ENCODE data around the gene FCER1G. TPM values are rescaled to one million over a fixed set of nuclear protein-coding genes. Genes with fewer than 3 reads are reported as not detected.
A peak's percentile ranks its signal among the peaks of the same experiment; 100 is the strongest.

The FCER1G gene
- total RNA-seq (2014; rRNA removed; shearing (Covaris generic)): not detected in 2 replicates
- polyA plus RNA-seq (2014; cell fraction: nucleus; rRNA removed): not detected in 2 replicates

- no peak for DNase-seq (ENCODE audit: extremely low read depth, low read depth)
Observed at GRCh38 chr1:161215076-161215475, at the start of gene FCER1G. Gene FCER1G (plus strand): TSS chr1:161215295. CDS start chr1:161215322, 27 bp downstream.

DNA sequence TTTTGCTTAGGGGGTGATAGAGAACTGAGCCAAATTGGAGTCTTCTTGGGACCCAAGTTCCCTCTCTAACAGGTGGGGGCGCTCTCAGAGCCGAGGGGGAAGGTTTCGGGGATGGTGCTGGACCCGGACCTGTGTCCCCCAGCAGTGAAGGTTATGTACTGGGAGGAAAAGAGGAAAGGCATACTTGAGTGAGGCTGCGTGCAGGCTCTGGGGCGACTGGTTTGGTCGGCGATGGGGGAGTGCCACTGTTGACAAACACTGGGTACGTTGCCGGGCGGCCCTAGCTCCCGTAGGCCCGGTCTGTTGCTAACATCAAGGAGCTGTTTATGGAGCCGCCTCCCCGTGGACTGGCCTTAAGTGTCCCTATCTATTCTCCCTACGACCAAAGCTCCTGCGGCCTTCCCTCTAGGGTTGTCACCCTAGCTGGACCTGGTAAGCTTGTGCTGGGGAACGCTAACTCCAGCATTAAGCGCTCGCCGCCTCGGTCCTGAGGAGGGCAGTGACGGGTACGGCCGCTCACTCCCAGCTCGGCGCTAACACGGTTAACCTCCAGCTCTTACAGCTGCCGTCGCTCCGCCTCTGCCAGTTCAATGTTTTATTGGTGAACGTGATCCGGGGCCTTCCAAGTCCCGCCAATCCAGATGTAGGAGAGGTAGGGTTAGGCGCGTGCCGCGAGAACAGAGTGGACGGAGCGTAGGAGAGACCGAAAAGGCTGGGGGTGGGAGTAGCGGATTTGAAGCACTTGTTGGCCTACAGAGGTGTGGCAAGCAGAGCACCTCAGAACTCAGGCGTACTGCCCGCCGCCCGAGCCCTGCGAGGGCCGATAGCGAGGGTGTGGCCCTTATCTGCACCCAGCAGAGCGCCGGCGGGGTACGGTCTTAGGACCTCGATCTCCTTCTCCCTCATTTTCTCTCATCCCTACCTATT is 49.1 kb upstream of the FCER1G start, which contains the start of gene PPOX:
PPOX (plus strand) TSS at position 685 of the 927 bp plus-strand sequence. CDS start 422 bp downstream, outside the sequence.
- DNase-seq (ENCODE audit: extremely low read depth, low read depth): peak; percentile 99

DNA sequence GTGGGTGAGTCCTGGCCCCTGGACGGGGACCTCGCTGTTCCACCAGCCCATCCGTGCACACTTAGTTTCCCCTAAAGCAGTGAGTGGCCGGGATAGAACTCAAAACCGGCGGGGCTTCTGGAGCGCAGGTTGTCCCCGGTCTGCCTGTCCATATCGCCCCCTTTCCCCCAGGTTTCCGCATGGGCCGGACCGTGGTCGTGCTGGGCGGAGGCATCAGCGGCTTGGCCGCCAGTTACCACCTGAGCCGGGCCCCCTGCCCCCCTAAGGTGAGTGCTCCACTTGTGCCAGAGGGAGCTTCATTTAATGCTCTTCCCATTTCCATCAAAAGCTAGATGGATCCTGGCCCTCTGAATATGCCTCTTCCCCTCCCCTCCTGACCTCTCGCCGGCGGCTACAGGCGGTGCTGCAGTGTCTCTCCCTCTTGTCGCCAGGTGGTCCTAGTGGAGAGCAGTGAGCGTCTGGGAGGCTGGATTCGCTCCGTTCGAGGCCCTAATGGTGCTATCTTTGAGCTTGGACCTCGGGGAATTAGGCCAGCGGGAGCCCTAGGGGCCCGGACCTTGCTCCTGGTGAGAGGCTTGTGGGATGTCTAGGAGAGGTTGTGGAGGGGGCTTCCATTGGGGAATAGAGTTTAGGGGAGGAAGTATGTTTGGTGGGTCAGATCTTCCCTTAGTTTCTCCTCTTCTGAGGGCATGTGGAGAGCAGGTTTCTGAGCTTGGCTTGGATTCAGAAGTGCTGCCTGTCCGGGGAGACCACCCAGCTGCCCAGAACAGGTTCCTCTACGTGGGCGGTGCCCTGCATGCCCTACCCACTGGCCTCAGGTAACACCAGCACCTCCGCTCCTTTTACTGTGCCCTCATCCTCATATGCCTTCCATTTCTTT is 48.2 kb upstream of the FCER1G start:
- DNase-seq (ENCODE audit: extremely low read depth, low read depth): no peak

GRCh38 chr1:161168906-161169305 is 46.2 kb upstream of the FCER1G start:
- no peak for DNase-seq (ENCODE audit: extremely low read depth, low read depth)

- DNase-seq (ENCODE audit: extremely low read depth, low read depth): no peak
Observed at GRCh38 chr1:161171191-161171590, 43.9 kb upstream of the FCER1G start.

DNA sequence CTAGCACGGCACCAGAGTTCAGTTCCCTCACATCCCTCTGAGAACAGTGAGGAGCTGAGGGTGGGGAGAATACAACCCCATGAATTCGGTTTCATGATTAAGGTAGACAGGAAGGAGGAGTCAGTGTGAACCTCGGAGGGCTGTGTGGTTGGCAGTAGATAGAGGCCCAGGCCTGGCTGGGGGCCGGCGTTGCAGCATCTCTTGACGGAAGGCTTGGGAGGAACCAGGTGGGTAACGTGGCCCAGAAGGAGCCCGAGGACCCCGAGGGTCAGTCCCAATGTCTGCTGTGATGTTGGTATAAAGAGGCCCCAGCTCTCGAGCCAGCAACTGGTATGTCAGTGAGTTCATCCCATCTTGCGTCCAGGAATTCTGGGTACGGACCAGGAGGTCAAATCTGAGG is 43.4 kb upstream of the FCER1G start:
- no peak for DNase-seq (ENCODE audit: extremely low read depth, low read depth)

DNA sequence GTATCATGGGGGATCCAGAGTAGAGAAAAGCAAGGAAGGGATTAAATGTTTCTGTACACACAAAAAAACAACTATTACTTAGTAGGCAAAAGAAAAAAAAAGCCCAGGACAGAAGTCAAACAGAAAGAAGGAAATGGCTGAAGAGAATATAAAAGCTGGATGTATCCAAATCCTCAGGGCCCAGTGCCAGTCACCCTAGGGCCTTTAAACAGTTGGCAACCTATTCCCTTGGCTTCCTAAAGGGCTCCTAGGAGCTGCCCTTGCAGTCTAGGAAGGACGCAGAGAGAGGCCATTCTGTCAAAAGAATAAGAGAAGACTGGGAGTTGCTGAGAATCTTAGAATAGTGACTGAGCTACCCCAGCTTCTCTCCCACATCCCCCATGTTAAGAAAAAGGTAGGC is 42.7 kb upstream of the FCER1G start:
- DNase-seq (ENCODE audit: extremely low read depth, low read depth): no peak

DNA sequence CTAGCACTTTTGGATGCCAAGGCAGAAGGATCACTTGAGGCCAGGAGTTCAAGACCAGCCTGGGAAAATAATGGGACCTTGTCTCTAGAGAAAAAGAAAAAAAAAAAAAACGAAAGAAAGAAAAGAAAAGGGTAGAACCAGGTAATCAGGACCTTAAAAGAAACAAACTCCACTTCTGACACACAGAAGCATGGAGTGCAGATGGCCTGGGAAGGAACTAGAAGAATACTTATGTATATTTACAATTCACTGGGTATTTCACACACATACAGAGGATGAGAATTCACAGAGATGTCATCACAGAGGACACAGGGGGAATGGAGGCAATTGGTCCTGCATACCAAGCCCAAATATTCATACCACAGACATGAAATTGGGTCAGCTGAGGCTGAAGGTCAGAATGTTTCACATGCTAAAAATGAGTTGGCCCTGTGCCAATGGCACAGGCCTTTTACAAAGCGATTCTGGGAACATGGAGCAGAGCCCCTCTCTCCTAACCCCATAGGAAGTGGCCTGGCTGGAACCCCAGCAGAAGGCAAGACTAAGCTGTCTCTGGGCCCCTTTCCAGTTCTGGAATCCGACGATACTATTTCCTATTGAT is 42.2 kb upstream of the FCER1G start:
- DNase-seq (ENCODE audit: extremely low read depth, low read depth): no peak

DNA sequence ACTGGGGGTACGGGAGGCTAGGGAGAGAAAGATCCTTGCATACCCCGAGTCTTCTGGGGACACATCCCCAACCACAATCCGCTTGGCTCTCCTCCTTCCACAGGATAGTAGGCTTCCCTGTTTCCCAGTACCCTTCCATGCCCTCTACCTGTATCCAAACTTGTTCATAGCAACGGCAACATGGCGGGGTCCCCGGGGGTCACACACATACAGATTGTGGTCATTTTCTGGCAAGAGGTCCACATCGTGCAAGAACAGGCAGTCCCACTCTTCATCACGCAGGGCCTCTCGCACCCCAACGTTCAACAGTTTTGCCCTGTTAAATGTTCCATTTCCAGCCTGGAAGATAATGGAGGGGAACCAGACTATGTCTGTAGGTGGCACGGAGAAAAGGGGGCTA is 41.4 kb upstream of the FCER1G start:
- no peak for DNase-seq (ENCODE audit: extremely low read depth, low read depth)

- no peak for DNase-seq (ENCODE audit: extremely low read depth, low read depth)
Observed at GRCh38 chr1:161174911-161175310, 40.2 kb upstream of the FCER1G start.

DNA sequence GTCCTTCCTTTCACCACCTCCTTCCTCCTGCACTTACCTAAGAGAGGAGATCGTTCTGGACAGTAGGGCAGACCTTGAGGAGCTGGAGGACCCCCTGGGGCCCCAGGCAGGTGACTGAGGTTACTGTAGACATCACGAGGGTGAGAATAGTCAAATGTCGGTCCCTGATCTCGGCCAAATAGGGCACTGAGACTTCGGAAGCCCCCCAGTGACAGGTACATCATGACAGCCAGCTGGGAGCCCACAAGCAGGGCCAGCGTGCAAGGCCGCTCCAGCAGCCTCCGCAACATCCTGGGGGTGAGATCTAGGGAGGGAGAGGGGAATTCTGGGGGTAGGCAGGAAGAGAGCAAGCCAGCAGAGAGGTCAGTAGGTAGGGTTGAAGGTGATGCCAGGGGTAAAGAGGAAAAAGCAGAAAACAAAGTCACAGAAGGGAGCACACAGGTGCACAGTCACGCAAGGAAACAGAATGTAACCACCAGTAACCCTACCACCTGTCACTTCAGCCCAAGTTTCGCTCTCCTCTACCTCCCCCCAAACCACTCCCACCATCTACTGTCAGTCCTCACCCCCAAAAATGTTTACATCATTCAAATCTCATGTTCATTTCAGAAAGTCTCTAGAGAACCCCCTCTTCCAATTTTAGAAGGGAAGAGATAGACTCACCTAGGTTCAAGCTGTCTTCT is 39.2 kb upstream of the FCER1G start:
- DNase-seq (ENCODE audit: extremely low read depth, low read depth): no peak

DNA sequence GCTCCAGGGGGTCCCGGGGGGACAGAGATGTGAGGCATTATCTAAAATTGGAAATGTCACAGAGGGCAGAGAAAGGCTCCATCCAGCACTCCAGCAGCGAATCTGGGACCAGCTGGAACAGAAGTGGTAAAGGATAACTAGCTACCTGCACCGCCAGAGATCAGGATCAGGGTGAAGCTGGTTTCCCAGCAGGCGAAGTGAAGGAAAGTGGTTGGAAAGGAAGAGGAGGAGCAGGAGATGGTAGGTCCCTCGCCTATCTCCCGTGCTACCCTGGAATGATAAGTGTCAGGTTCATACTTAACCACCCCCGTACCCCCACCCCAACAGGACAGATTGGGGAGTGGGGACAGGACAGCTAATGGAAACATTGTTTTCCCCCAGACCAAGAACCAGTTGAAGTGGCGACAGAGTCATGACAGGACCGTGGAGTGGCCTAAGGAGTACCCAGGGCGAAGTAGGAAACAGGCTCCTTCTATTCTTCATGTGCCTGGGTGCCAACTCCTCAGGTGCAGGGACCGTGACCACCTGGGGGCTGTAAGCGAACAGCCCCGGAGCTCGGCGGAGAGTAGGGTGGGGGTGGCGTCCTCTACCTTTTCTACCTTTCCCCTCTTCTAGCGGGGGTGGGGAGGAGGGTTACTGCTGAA is 38.5 kb upstream of the FCER1G start:
- no peak for DNase-seq (ENCODE audit: extremely low read depth, low read depth)

DNA sequence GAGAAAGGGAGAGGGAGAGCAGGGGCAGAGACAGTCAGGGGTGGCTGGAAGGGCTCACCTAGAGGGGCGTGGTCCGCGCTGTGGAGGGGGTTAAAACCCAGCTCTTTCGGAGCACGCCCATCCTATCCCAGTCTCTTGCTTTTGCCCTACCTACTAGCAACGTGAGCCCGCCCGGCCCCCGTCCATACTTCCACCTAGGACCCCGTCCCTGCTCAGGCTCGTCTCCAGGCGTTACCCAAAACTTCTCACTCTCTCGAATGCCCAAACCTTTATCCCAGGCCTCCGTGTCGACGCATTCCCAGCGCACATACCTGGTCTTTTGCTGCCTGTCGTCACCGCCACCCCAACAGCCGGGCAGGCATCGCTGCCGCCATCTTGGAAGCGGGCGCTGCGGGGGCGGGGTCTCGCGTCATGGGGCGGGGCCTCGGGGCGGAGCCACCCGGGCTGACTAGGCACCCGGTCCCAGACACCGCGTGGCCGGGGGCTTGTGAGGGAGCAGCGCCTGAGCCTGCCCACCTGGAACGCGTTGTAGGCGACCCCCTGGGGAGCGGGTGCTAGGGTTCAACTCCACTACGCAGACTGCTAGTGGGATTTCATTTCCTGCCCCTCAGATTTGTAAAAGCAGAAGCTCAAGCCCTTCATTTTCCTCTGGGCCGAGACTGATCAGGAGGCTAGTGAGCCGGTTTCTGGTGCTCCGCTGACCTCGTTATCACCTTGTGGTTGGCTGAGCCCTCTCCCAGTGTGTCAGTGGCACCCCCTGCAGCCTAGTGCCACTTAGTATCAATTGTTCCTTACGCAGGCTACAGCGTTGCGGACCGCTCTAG is 37.8 kb upstream of the FCER1G start, which contains the start of gene B4GALT3:
B4GALT3 (minus strand) TSS at position 396 of the 824 bp plus-strand sequence. CDS start 1,447 bp downstream, outside the sequence.
- DNase-seq (ENCODE audit: extremely low read depth, low read depth): peak; percentile 80

- no peak for DNase-seq (ENCODE audit: extremely low read depth, low read depth)
Observed at GRCh38 chr1:161177936-161178244, 37.2 kb upstream of the FCER1G start.

DNA sequence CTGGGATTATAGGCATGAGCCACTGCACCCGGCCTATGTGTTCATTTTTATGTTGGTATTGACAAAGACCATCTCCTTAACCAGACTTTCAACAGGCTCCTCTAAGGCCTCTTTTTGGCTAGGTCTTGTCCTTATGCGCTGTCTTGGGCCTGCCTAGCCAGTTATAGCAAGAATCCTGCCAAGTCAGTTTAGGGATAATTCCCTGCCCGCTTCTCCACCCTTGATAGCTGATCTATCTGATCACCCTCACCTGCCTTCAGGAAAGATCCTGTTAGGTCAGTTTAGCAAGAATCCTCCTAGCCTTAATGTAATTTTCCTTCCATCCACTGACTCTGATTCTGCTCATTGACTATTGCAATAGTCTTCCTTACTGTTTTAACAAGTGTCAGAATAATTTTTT is 35.4 kb upstream of the FCER1G start:
- DNase-seq (ENCODE audit: extremely low read depth, low read depth): no peak

- no peak for DNase-seq (ENCODE audit: extremely low read depth, low read depth)
Observed at GRCh38 chr1:161180639-161181038, 34.5 kb upstream of the FCER1G start.

GRCh38 chr1:161182214-161182613 is 32.9 kb upstream of the FCER1G start:
- no peak for DNase-seq (ENCODE audit: extremely low read depth, low read depth)

DNA sequence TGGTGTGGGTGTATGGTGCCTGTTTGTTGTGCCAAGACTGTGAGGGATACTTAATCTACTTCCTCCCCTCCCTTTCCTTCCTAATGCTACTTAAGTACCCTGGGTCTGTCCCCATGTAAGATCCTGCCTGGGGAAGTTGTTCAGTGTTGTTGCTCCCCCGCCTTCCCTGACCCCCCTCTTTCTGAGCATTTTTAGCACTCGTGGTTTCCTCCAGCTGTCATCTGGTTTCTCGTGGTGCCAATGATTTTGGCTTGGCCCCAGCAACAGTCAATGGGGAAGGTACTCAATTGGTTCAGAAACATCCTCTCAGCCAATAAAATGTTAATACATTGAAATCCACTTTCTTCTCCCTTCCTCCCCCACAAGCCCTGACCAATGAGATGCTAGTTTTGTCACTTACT is 29.8 kb upstream of the FCER1G start:
- no peak for DNase-seq (ENCODE audit: extremely low read depth, low read depth)
